HCT116 (cell line): ENCODE results near the gene UXS1. TPM values are rescaled to one million over a fixed set of nuclear protein-coding genes. Genes with fewer than 3 reads are reported as not detected.
"Not testable (repeated sequence)": the region's sequence is repeated elsewhere in the genome, so short reads cannot be mapped to it uniquely, and the experiment has no call there.

Source experiments
- ATAC-seq: fragments of 200-7000 bp; cut with Tn5 transposase; 2 replicates; pipeline ENCODE4 v1.9.1; 2020; ENCODE audit warnings: mild to moderate bottlenecking, moderate library complexity
- BruUV-seq: library from RNA; stranded (reverse); fragments of 400-500 nt; replicated peaks from 2 replicates; lab custom pipeline; 2021; lab: Mats Ljungman, UMichigan
- CTCF ChIA-PET: fragments of 300-600 bp; sonication (Branson Sonifier 250); formaldehyde crosslinking; loops from one replicate; lab custom pipeline; 2021; ENCODE audit warnings: antibody characterized with exemption; lab: Charles Lee
- POLR2A ChIA-PET: fragments of 300-600, 350-600 bp; sonication (Branson Sonifier 250); formaldehyde crosslinking; loops from one replicate; lab custom pipeline; 2021; ENCODE audit warnings: antibody characterized with exemption; lab: Charles Lee
- RAD21 ChIA-PET, 2 experiments: fragments of 300-600 bp; sonication (Branson Sonifier 250); formaldehyde crosslinking; loops; one replicate each; lab custom pipeline; 2023; ENCODE audit warnings: low total read pairs in 2 of 2; ENCODE audit not compliant: uncharacterized antibody in 2 of 2, unreplicated experiment in 2 of 2, low non-redundant PET in 1 of 2; lab: Charles Lee
- DNase-seq: peaks from one replicate; pipeline ENCODE4 v3.0.0-alpha.2; 2010; ENCODE audit warnings: low read depth, low spot score
- H2AFZ ChIP-seq: fragments of 200-600 bp; shearing (Covaris generic), sonication (generic); 2 replicates; pipeline ENCODE4 v1.6.1; 2017; ENCODE audit warnings: low read depth, mixed run types, mixed read lengths, antibody characterized with exemption, low read length; ENCODE audit not compliant: poor library complexity, severe bottlenecking
- H3K27ac ChIP-seq: 2 replicates; pipeline ENCODE4 v1.5.1; 2012; ENCODE audit warnings: low read depth, low read length
- H3K27me3 ChIP-seq: fragments of 200-600 bp; sonication (generic); 2 replicates; pipeline ENCODE4 v1.6.1; 2016; ENCODE audit warnings: mixed run types, low read length, mixed read lengths; ENCODE audit not compliant: insufficient read depth
- H3K36me3 ChIP-seq, 2 experiments: fragments of 200-500 bp in 1 of 2; fragments of 200-600 bp in 1 of 2; sonication (Bioruptor generic) in 1 of 2; sonication (generic) in 1 of 2; 2 replicates each; pipeline versions ENCODE4 v1.5.1 to v1.6.1; 2014 to 2016; ENCODE audit warnings: low read length in 2 of 2, inconsistent platforms in 1 of 2, mixed read lengths in 1 of 2, mixed run types in 1 of 2; ENCODE audit not compliant: insufficient read depth in 2 of 2, control insufficient read depth in 1 of 2
- H3K4me1 ChIP-seq, 2 experiments: fragments of 200-600 bp in 1 of 2; sonication (generic) in 1 of 2; 2 replicates each; pipeline versions ENCODE4 v1.5.1 to v1.6.1; 2012 to 2017; ENCODE audit warnings: low read length in 2 of 2, inconsistent platforms in 1 of 2, mild to moderate bottlenecking in 1 of 2, mixed read lengths in 1 of 2, mixed run types in 1 of 2, moderate library complexity in 1 of 2; ENCODE audit not compliant: insufficient read depth in 2 of 2, control insufficient read depth in 1 of 2
- H3K4me2 ChIP-seq: fragments of 200-600 bp; sonication (generic); 2 replicates; pipeline ENCODE4 v1.6.1; 2017; ENCODE audit warnings: mixed run types, low read length, mixed read lengths
- H3K4me3 ChIP-seq, 2 experiments: fragments of 200-600 bp in 1 of 2; sonication (generic) in 1 of 2; replicated peaks in 1 of 2; 2 replicates each; pipeline ENCODE4 v1.5.1; 2011 to 2016; ENCODE audit warnings: low read length in 2 of 2, control low read depth in 1 of 2, low read depth in 1 of 2, mild to moderate bottlenecking in 1 of 2, mixed read lengths in 1 of 2, mixed run types in 1 of 2
- H3K79me2 ChIP-seq: fragments of 200-600 bp; sonication (generic); 2 replicates; pipeline ENCODE4 v1.6.1; 2017; ENCODE audit warnings: mild to moderate bottlenecking, mixed run types, low read length, moderate library complexity, mixed read lengths; ENCODE audit not compliant: insufficient read depth
- H3K9ac ChIP-seq: fragments of 200-600 bp; sonication (generic); 2 replicates; pipeline ENCODE4 v1.6.1; 2016; ENCODE audit warnings: low read length, mixed read lengths
- H3K9me2 ChIP-seq: fragments of 200-600 bp; sonication (generic), shearing (Covaris generic); 2 replicates; pipeline ENCODE4 v1.6.1; 2017; ENCODE audit warnings: mixed run types, mild to moderate bottlenecking, moderate library complexity; ENCODE audit not compliant: insufficient read depth
- H3K9me3 ChIP-seq, 2 experiments: fragments of 200-500 bp in 1 of 2; fragments of 200-600 bp in 1 of 2; sonication (Bioruptor generic) in 1 of 2; sonication (generic) in 1 of 2; 2 replicates each; pipeline ENCODE4 v1.6.1; 2014 to 2017; ENCODE audit warnings: low read length in 2 of 2, mixed read lengths in 2 of 2, inconsistent platforms in 1 of 2, low read depth in 1 of 2, mild to moderate bottlenecking in 1 of 2, mixed run types in 1 of 2, moderate library complexity in 1 of 2; ENCODE audit not compliant: control insufficient read depth in 1 of 2, insufficient read depth in 1 of 2
- H4K20me1 ChIP-seq: fragments of 200-600 bp; sonication (generic), shearing (Covaris generic); 2 replicates; pipeline ENCODE4 v1.6.1; 2017; ENCODE audit warnings: mixed run types, mild to moderate bottlenecking, moderate library complexity; ENCODE audit not compliant: insufficient read depth
- CBX3 ChIP-seq: IDR thresholded peaks from 2 replicates; pipeline ENCODE4 v1.6.1; 2012; ENCODE audit warnings: low read depth
- CEBPB ChIP-seq: IDR thresholded peaks from 2 replicates; pipeline ENCODE4 v1.6.1; 2012; ENCODE audit warnings: low read depth
- EZH2 ChIP-seq: fragments of 200-600 bp; sonication (generic); IDR thresholded peaks from 2 replicates; pipeline ENCODE4 v1.6.1; 2017; ENCODE audit warnings: antibody characterized with exemption, mixed run types
- EZH2phosphoT487 ChIP-seq: fragments of 200-600 bp; IDR thresholded peaks from 2 replicates; pipeline ENCODE4 v1.6.1; 2018; ENCODE audit warnings: antibody characterized with exemption, borderline replicate concordance
- MAX ChIP-seq: IDR thresholded peaks from 2 replicates; pipeline ENCODE4 v1.6.1; 2012
- POLR2A ChIP-seq: IDR thresholded peaks from 2 replicates; pipeline ENCODE4 v1.7.0; 2011; ENCODE audit warnings: borderline replicate concordance; ENCODE audit not compliant: insufficient read depth, insufficient read length; ENCODE audit errors: extremely low read depth
- SRF ChIP-seq: IDR thresholded peaks from 2 replicates; pipeline ENCODE4 v1.6.1; 2012; ENCODE audit warnings: low read depth
- TCF7L2 ChIP-seq: IDR thresholded peaks from 2 replicates; pipeline ENCODE4 v1.7.0; 2011; ENCODE audit warnings: borderline replicate concordance, inconsistent platforms; ENCODE audit not compliant: insufficient read depth, insufficient read length; ENCODE audit errors: extremely low read depth
- intact Hi-C: fragments of 100-400 bp; cut with micrococcal nuclease; formaldehyde crosslinking; loops from 2 replicates; pipeline ENCODE4 v1.10.0; 2022
- total RNA-seq: library from RNA; stranded (reverse); gene quantifications from one replicate; pipeline ENCODE4 v1.2.1, GENCODE V29; 2021; ENCODE audit not compliant: unreplicated experiment

Gene UXS1
- total RNA-seq, 1 experiment from 2014 or later, result 45.7 TPM

- no peak for TF ChIP-seq MAX
- TF ChIP-seq EZH2phosphoT487, result no peak
- no peak for TF ChIP-seq CBX3
Measured at GRCh38 chr2:106205488-106205887, 11.4 kb upstream of the UXS1 start (continued).

DNA sequence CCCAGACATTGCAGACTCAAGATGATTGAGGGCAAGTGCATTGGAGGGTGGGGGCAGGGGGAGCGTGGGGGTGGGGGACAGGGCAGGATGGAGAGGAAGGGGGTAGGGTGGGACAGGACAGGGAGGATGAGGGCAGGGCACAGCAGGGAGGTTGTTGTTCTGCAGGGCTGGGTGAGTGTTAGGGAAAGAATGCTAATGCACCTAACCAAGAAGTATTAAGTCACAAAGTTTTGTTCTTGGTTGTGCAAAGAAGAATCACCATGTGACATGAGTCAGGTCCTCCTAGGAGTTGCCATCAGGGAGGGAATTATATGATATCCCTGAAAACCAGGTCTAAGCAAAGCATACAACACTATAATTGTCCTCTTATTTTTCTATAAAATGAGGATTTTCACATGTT, 10.4 kb upstream of the UXS1 start:
- H3K4me1 ChIP-seq, H3K9me3 ChIP-seq, H4K20me1 ChIP-seq, RAD21 ChIA-PET, DNase-seq, H3K4me2 ChIP-seq, ATAC-seq, intact Hi-C loops, BruUV-seq, H3K79me2 ChIP-seq, H3K9ac ChIP-seq, H2AFZ ChIP-seq, H3K27me3 ChIP-seq, POLR2A ChIA-PET, H3K9me2 ChIP-seq, H3K36me3 ChIP-seq, H3K27ac ChIP-seq, H3K4me3 ChIP-seq, CTCF ChIA-PET: not testable (repeated sequence)

GRCh38 chr2:106201661-106202060, 7.6 kb upstream of the UXS1 start:
- CTCF ChIA-PET, result no interaction called here
- RAD21 ChIA-PET, result no interaction called here
- DNase-seq, result no peak

More at GRCh38 chr2:106201661-106202060, 7.6 kb upstream of the UXS1 start:
- BruUV-seq, result no TSS peak
- no peak overlapping the region for H3K4me3 ChIP-seq
- no peak overlapping the region for H2AFZ ChIP-seq
- no peaks in the 10 kb centered on the region for H3K79me2 ChIP-seq
- H3K4me1 ChIP-seq, result no peaks in the 10 kb centered on the region
- intact Hi-C loops, result no loop called here
- no peaks in the 10 kb centered on the region for H4K20me1 ChIP-seq
- H3K27ac ChIP-seq, result no peak overlapping the region
- H3K9me3 ChIP-seq, result no peaks in the 10 kb centered on the region
- POLR2A ChIA-PET, result no interaction called here
- no peak for ATAC-seq
- H3K36me3 ChIP-seq, result no peaks in the 10 kb centered on the region
- H3K27me3 ChIP-seq, result no peaks in the 10 kb centered on the region
- no peak for TF ChIP-seq SRF
- no peak for TF ChIP-seq CEBPB
- no peak for TF ChIP-seq POLR2A
- no peak for TF ChIP-seq TCF7L2
- TF ChIP-seq EZH2, result no peak
- no peak overlapping the region for H3K4me2 ChIP-seq
- no peaks in the 10 kb centered on the region for H3K9me2 ChIP-seq
- H3K9ac ChIP-seq, result no peak overlapping the region
